Esophagus muscularis mucosa (tissue), 4 donors: Measurements from ENCODE around the gene ST7L.

Experiments
- CTCF ChIP-seq, 3 experiments: fragments of 200-600 bp in 2 of 3; fragments of 450-650 bp in 1 of 3; sonication (generic) in 2 of 3; IDR thresholded peaks; one replicate each; pipeline ENCODE4 v1.5.1; 2017 to 2019; ENCODE audit warnings: antibody characterized with exemption in 3 of 3, mild to moderate bottlenecking in 2 of 3, moderate library complexity in 1 of 3
- EP300 ChIP-seq: sonication (generic); formaldehyde crosslinking; IDR thresholded peaks from one replicate; pipeline ENCODE4 v1.6.1; 2017; ENCODE audit warnings: antibody characterized with exemption
- POLR2A ChIP-seq: fragments of 450-650 bp; IDR thresholded peaks from one replicate; pipeline ENCODE4 v1.6.1; 2017; ENCODE audit warnings: antibody characterized with exemption, moderate library complexity, mild to moderate bottlenecking, low read depth
- POLR2AphosphoS5 ChIP-seq, 2 donors: sonication (generic); formaldehyde crosslinking; IDR thresholded peaks; one replicate each; pipeline ENCODE4 v1.6.1; 2017; ENCODE audit warnings: antibody characterized with exemption in 2 of 2

DNA sequence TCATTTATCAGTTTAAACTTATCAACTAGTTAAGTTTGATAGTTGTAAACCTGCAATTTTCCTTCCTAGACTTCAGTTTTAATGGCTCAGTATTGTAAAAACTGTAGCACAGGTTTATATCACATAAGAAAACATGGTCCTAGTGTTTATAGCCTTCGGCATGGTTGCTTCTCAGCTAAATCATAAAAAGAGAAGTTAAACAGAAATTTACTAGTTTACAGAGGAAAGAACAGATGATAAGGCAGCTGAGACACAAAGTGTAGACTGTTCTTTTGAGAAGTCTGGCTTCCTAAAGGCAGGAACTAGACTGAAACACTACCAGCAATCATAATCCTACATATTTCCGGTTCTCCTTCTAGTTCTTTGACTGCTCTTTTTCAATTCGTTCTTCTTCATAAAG, 70.4 kb downstream of the ST7L start:
- no peak for TF ChIP-seq POLR2A
- TF ChIP-seq CTCF (IDR thresholded peaks at IDR 0.05) = no peak
- TF ChIP-seq POLR2AphosphoS5 (IDR thresholded peaks at IDR 0.05) = no peak
- no peak for TF ChIP-seq EP300
